HepG2 (cell line): Measurements from ENCODE around the gene PDZD4. TPM values are rescaled to one million over a fixed set of nuclear protein-coding genes. Genes with fewer than 3 reads are reported as not detected.

Source experiments
- ATAC-seq: fragments of 200-7000 bp; cut with Tn5 transposase; 3 replicates; pipeline ENCODE4 v1.9.1; 2020; ENCODE audit warnings: mild to moderate bottlenecking, moderate library complexity
- BruUV-seq: library from RNA; stranded (reverse); fragments of 400-500 nt; replicated peaks from 2 replicates; lab custom pipeline; 2021; lab: Mats Ljungman, UMichigan
- CTCF ChIA-PET: fragments of 300-600 bp; formaldehyde crosslinking; extraction: SDS; loops from one replicate; lab custom pipeline; 2021; ENCODE audit warnings: low total read pairs, inconsistent platforms, low intra/inter-chr PET ratio; lab: Yijun Ruan, JAX
- POLR2A ChIA-PET: fragments of 350-600 bp; sonication (Branson Sonifier 250); formaldehyde crosslinking; loops from one replicate; lab custom pipeline; 2020; ENCODE audit warnings: antibody characterized with exemption, inconsistent platforms; lab: Yijun Ruan, JAX
- DNase-seq: peaks from one replicate; pipeline ENCODE4 v3.0.0-alpha.2; 2015; ENCODE audit warnings: low spot score
- FAIRE-seq: peaks from 3 replicates; lab custom pipeline; 2011; peaks lifted over from hg19 to GRCh38; lab: Jason Lieb, UNC
- H2AFZ ChIP-seq: one replicate; pipeline ENCODE4 v1.6.1; 2011; ENCODE audit warnings: low read length, inconsistent platforms
- H3K27ac ChIP-seq: fragments of 300-600 bp; 3 replicates; pipeline ENCODE4 v1.8.0; 2011; ENCODE audit warnings: mixed run types, mild to moderate bottlenecking, mixed read lengths, low read length, inconsistent platforms; ENCODE audit not compliant: insufficient read depth; ENCODE audit errors: extremely low read length
- H3K27me3 ChIP-seq, 2 experiments: fragments of 200-600 bp in 1 of 2; 2 replicates in 1 of 2; 3 replicates in 1 of 2; pipeline versions ENCODE4 v1.6.0 to v1.8.0; 2011; ENCODE audit warnings: low read length in 2 of 2, mild to moderate bottlenecking in 2 of 2, moderate library complexity in 2 of 2, inconsistent platforms in 1 of 2; ENCODE audit not compliant: insufficient read depth in 2 of 2, control insufficient read depth in 1 of 2
- H3K36me3 ChIP-seq, 2 experiments: fragments of 200-600 bp in 1 of 2; replicated peaks in 1 of 2; 2 replicates in 1 of 2; 3 replicates in 1 of 2; pipeline versions ENCODE4 v1.5.1 to v1.8.0; 2011; ENCODE audit warnings: low read length in 2 of 2, inconsistent platforms in 1 of 2; ENCODE audit not compliant: insufficient read depth in 2 of 2, control insufficient read depth in 1 of 2
- H3K4me1 ChIP-seq: 2 replicates; pipeline ENCODE4 v1.5.1; 2012; ENCODE audit warnings: low read length, inconsistent platforms; ENCODE audit not compliant: insufficient read depth
- H3K4me2 ChIP-seq: 2 replicates; pipeline ENCODE4 v1.6.0; 2011; ENCODE audit warnings: low read depth, low read length, inconsistent platforms
- H3K4me3 ChIP-seq, 3 experiments: fragments of 200-600 bp in 1 of 3; sonication (generic), shearing (Covaris generic) in 1 of 3; replicated peaks in 1 of 3; 2 replicates each; pipeline ENCODE4 v1.5.1; 2011 to 2016; ENCODE audit warnings: low read length in 3 of 3, inconsistent platforms in 2 of 3, low read depth in 2 of 3, mild to moderate bottlenecking in 2 of 3, control low read depth in 1 of 3, mixed read lengths in 1 of 3; ENCODE audit not compliant: insufficient read depth in 1 of 3
- H3K79me2 ChIP-seq: one replicate; pipeline ENCODE4 v1.6.1; 2011; ENCODE audit warnings: low read length, inconsistent platforms; ENCODE audit not compliant: insufficient read depth
- H3K9ac ChIP-seq: 2 replicates; pipeline ENCODE4 v1.6.0; 2011; ENCODE audit warnings: mild to moderate bottlenecking, low read depth, low read length, inconsistent platforms; ENCODE audit not compliant: insufficient read depth
- H3K9me3 ChIP-seq: 2 replicates; pipeline ENCODE4 v1.5.1; 2012; ENCODE audit warnings: mild to moderate bottlenecking, low read length
- H4K20me1 ChIP-seq: 2 replicates; pipeline ENCODE4 v1.6.0; 2011; ENCODE audit warnings: inconsistent platforms, mild to moderate bottlenecking, low read length, moderate library complexity; ENCODE audit not compliant: insufficient read depth
- ELF1 ChIP-seq: sonication (generic); formaldehyde crosslinking; IDR thresholded peaks from 2 replicates; pipeline ENCODE4 v1.4.0; 2020; ENCODE audit warnings: missing genetic modification reagents
- KAT7 ChIP-seq: IDR thresholded peaks from 2 replicates; pipeline ENCODE4 v1.6.1; 2018; ENCODE audit warnings: borderline replicate concordance, missing compliant biosample characterization
- KLF16 ChIP-seq, 2 experiments: sonication (generic) in 1 of 2; formaldehyde crosslinking in 1 of 2; IDR thresholded peaks; 2 replicates each; pipeline versions ENCODE4 v1.6.1 to v1.8.0; 2016 to 2023; ENCODE audit warnings: missing genetic modification reagents in 2 of 2, missing compliant biosample characterization in 1 of 2
- MIER2 ChIP-seq: IDR thresholded peaks from 2 replicates; pipeline ENCODE4 v1.6.1; 2016; ENCODE audit warnings: missing biosample characterization, missing genetic modification reagents
- PCBP1 ChIP-seq: fragments of 200-400 bp; formaldehyde crosslinking; IDR thresholded peaks from 2 replicates; pipeline ENCODE4 v1.6.1; 2017; ENCODE audit warnings: mild to moderate bottlenecking, low read depth, low read length, borderline replicate concordance
- RELA ChIP-seq: sonication (generic); formaldehyde crosslinking; IDR thresholded peaks from 2 replicates; pipeline ENCODE4 v1.4.0; 2020; ENCODE audit warnings: missing genetic modification reagents
- REPIN1 ChIP-seq: sonication (generic); formaldehyde crosslinking; IDR thresholded peaks from 2 replicates; pipeline ENCODE4 v1.8.0; 2022; ENCODE audit warnings: missing genetic modification reagents, low read depth, mild to moderate bottlenecking, borderline replicate concordance
- REST ChIP-seq, 2 experiments: IDR thresholded peaks; 2 replicates each; pipeline ENCODE4 v1.6.1; 2011 to 2012; ENCODE audit warnings: low read length in 2 of 2, borderline replicate concordance in 1 of 2, low read depth in 1 of 2, mild to moderate bottlenecking in 1 of 2, moderate library complexity in 1 of 2
- SALL2 ChIP-seq: sonication (generic); formaldehyde crosslinking; IDR thresholded peaks from 2 replicates; pipeline ENCODE4 v1.8.1; 2023; ENCODE audit warnings: mild to moderate bottlenecking, missing genetic modification reagents, inconsistent platforms
- SIX1 ChIP-seq: sonication (generic); formaldehyde crosslinking; IDR thresholded peaks from 2 replicates; pipeline ENCODE4 v1.4.0; 2020; ENCODE audit warnings: missing genetic modification reagents, borderline replicate concordance
- SKI ChIP-seq: fragments of 450-650 bp; IDR thresholded peaks from one replicate; pipeline ENCODE4 v1.6.1; 2018; ENCODE audit warnings: mild to moderate bottlenecking; ENCODE audit not compliant: partially characterized antibody
- SNAI1 ChIP-seq: sonication (generic); formaldehyde crosslinking; IDR thresholded peaks from 2 replicates; pipeline ENCODE4 v1.5.0; 2020; ENCODE audit warnings: mild to moderate bottlenecking, missing genetic modification reagents, borderline replicate concordance
- TERF1 ChIP-seq: sonication (generic); formaldehyde crosslinking; IDR thresholded peaks from 2 replicates; pipeline ENCODE4 v1.8.0; 2022; ENCODE audit warnings: mild to moderate bottlenecking, missing genetic modification reagents, moderate library complexity
- ZC3H4 ChIP-seq: sonication (generic); formaldehyde crosslinking; IDR thresholded peaks from 2 replicates; pipeline ENCODE4 v1.4.0; 2020; ENCODE audit warnings: missing genetic modification reagents, borderline replicate concordance
- ZNF24 ChIP-seq: fragments of 450-650 bp; IDR thresholded peaks from 2 replicates; pipeline ENCODE4 v1.6.1; 2017; ENCODE audit warnings: antibody characterized with exemption, mild to moderate bottlenecking
- ZNF691 ChIP-seq: sonication (generic); formaldehyde crosslinking; IDR thresholded peaks from 2 replicates; pipeline ENCODE4 v1.4.0; 2020; ENCODE audit warnings: missing genetic modification reagents, low read depth, mild to moderate bottlenecking, borderline replicate concordance
- ZNF766 ChIP-seq: sonication (generic); formaldehyde crosslinking; IDR thresholded peaks from 2 replicates; pipeline ENCODE4 v1.5.0; 2020; ENCODE audit warnings: missing genetic modification reagents, borderline replicate concordance
- ZNF792 ChIP-seq: IDR thresholded peaks from 2 replicates; pipeline ENCODE4 v1.6.1; 2016
- WGBS: methylation state at CpG from one replicate; pipeline ENCODE4 v1.1.6; 2017; ENCODE audit warnings: low lambda C conversion rate; 5-methylcytosine and 5-hydroxymethylcytosine counted together
- in situ Hi-C: cut with HindIII; loops from 2 replicates; pipeline ENCODE4 v1.10.0; 2017; ENCODE audit warnings: low pct_unique_long_range_greater_than_20kb; ENCODE audit not compliant: extremely low pct_ligation_motif_present
- intact Hi-C: fragments of 100-400 bp; cut with micrococcal nuclease; formaldehyde crosslinking; loops from one replicate; pipeline ENCODE4 v1.10.0; 2022; ENCODE audit not compliant: unreplicated experiment
- polyA plus RNA-seq, 8 experiments: library from polyadenylated mRNA; depleted of rRNA in 3 of 8; stranded (reverse) in 7 of 8; unstranded in 1 of 8; fragments of >200 nt; fragmentation: Illumina TruSeq in 4 of 8; extraction: Trizol in 4 of 8; gene quantifications; 2 replicates each; pipeline versions ENCODE4 v1.2.1 to v1.2.3, GENCODE V29; 2011 to 2016; ENCODE audit warnings: low read depth in 4 of 8, missing spikeins in 1 of 8, mixed read lengths in 1 of 8; ENCODE audit not compliant: insufficient read depth in 1 of 8
- total RNA-seq, 5 experiments: library from RNA; depleted of rRNA; stranded (reverse); fragments of >200 nt; fragmentation: Illumina TruSeq; extraction: Trizol; gene quantifications; 2 replicates each; pipeline ENCODE4 v1.2.3, GENCODE V29; 2016; ENCODE audit warnings: low read depth in 1 of 5

The PDZD4 gene
- total and polyA plus RNA-seq, 2 of the 13 experiments (the other 11 are each of a cell fraction or from before 2014, with no cell fraction given): not detected

GRCh38 chrX:153875391-153876111 is 45.2 kb upstream of the PDZD4 start:
- H2AFZ ChIP-seq: no peak overlapping the region
- FAIRE-seq (no peak), DNase-seq (no peak), ATAC-seq (peak; percentile 68)
- CTCF ChIA-PET: no interaction called here
- no peak overlapping the region for H3K27ac ChIP-seq
- BruUV-seq: no TSS peak
- no peak overlapping the region for H3K9ac ChIP-seq
- H3K27me3 ChIP-seq: no peaks in the 10 kb centered on the region
- H3K36me3 ChIP-seq: no peaks in the 10 kb centered on the region
- no peak overlapping the region for H3K4me2 ChIP-seq
- H3K9me3 ChIP-seq: no peaks in the 10 kb centered on the region
- 54% methylated on average over 8 of the region's 42 CpGs for WGBS
- intact Hi-C loops (no loop called here), in situ Hi-C loops (no loop called here)
- no peaks in the 10 kb centered on the region for H4K20me1 ChIP-seq
- no peak overlapping the region for H3K4me3 ChIP-seq
- H3K79me2 ChIP-seq: no peaks in the 10 kb centered on the region
- H3K4me1 ChIP-seq: peaks cover 26% of the 10 kb centered on the region
- POLR2A ChIA-PET: no interaction called here
- TF ChIP-seq ZNF691 (peak; percentile 98), SIX1 (CRISPR knock-in tag) (peak; percentile 92), ZC3H4 (CRISPR knock-in tag) (peak; percentile 96; the same call in 1 of the 2 replicates), SALL2 (peak; percentile 100), ELF1 (CRISPR knock-in tag) (peak; percentile 73), REST (IDR thresholded peaks at IDR 0.05; ENCODE audit: borderline replicate concordance in 1 of 2, low read depth in 1 of 2, low read length in 2 of 2) (peak; percentile 99), ZNF24 (no peak), REPIN1 (CRISPR knock-in tag) (peak; percentile 94), RELA (peak; percentile 99), ZNF766 (peak; percentile 100), ZNF792 (peak; percentile 100), KLF16 (CRISPR knock-in tag; IDR thresholded peaks at IDR 0.05) (peak; percentile 98 to 100), KAT7 (peak; percentile 93), TERF1 (CRISPR knock-in tag) (peak; percentile 98), MIER2 (peak; percentile 99), SNAI1 (peak; percentile 100), SKI (no peak), PCBP1 (no peak)
